IMR-90 (cell line): ENCODE data around the gene MAP3K5. TPM values are rescaled to one million over a fixed set of nuclear protein-coding genes. Genes with fewer than 3 reads are reported as not detected.

ENCODE experiments used
- ATAC-seq: fragments of 200-7000 bp; cut with Tn5 transposase; 2 replicates; pipeline ENCODE4 v1.9.1; 2020; ENCODE audit warnings: low read depth, mild to moderate bottlenecking, moderate library complexity
- BruUV-seq: library from RNA; stranded (reverse); fragments of 400-500 nt; replicated peaks from 2 replicates; lab custom pipeline; 2021; lab: Mats Ljungman, UMichigan
- CTCF ChIA-PET: fragments of 300-600 bp; formaldehyde crosslinking; extraction: SDS; loops from one replicate; lab custom pipeline; 2021; ENCODE audit warnings: antibody characterized with exemption; lab: Yijun Ruan, JAX
- POLR2A ChIA-PET: fragments of 300-600 bp; sonication (Branson Sonifier 250); formaldehyde crosslinking; loops from one replicate; lab custom pipeline; 2022; ENCODE audit warnings: antibody characterized with exemption; ENCODE audit not compliant: unreplicated experiment; lab: Charles Lee
- DNase-seq: peaks from one replicate; pipeline ENCODE4 v3.0.0; 2013
- H2AFZ ChIP-seq: replicated peaks from 2 replicates; pipeline ENCODE3; 2013; ENCODE audit warnings: low read length, mild to moderate bottlenecking; ENCODE audit not compliant: poor library complexity
- H2AK5ac ChIP-seq: 2 replicates; pipeline ENCODE4 v1.6.1; 2013; ENCODE audit warnings: low read depth, low read length, inconsistent platforms
- H2AK9ac ChIP-seq: replicated peaks from 2 replicates; pipeline ENCODE3; 2013; ENCODE audit warnings: mild to moderate bottlenecking, low read depth, low read length, moderate library complexity; ENCODE audit not compliant: poor library complexity
- H2BK120ac ChIP-seq: 2 replicates; pipeline ENCODE4 v1.6.1; 2013; ENCODE audit warnings: low read depth, low read length, inconsistent platforms
- H2BK15ac ChIP-seq: 3 replicates; pipeline ENCODE4 v1.6.1; 2013; ENCODE audit warnings: low read depth, low read length, inconsistent platforms
- H2BK20ac ChIP-seq: 2 replicates; pipeline ENCODE4 v1.6.1; 2013; ENCODE audit warnings: low read depth, mild to moderate bottlenecking, inconsistent platforms, low read length, moderate library complexity
- H2BK5ac ChIP-seq: 2 replicates; pipeline ENCODE4 v1.6.1; 2013; ENCODE audit warnings: mild to moderate bottlenecking, low read depth, low read length, inconsistent platforms; ENCODE audit not compliant: poor library complexity, severe bottlenecking
- H3K14ac ChIP-seq: replicated peaks from 2 replicates; pipeline ENCODE4 v1.6.1; 2013; ENCODE audit warnings: low read depth, low read length, inconsistent platforms
- H3K18ac ChIP-seq: 2 replicates; pipeline ENCODE4 v1.6.1; 2013; ENCODE audit warnings: low read depth, low read length, control low read depth
- H3K23ac ChIP-seq: 2 replicates; pipeline ENCODE4 v1.6.1; 2013; ENCODE audit warnings: low read depth, low read length, inconsistent platforms
- H3K27ac ChIP-seq: 2 replicates; pipeline ENCODE4 v1.5.1; 2013; ENCODE audit warnings: mild to moderate bottlenecking, control low read depth, low read length; ENCODE audit not compliant: insufficient read depth
- H3K27me3 ChIP-seq: 2 replicates; pipeline ENCODE4 v1.6.1; 2013; ENCODE audit warnings: low read length; ENCODE audit not compliant: control insufficient read depth, insufficient read depth
- H3K36me3 ChIP-seq: 2 replicates; pipeline ENCODE4 v1.6.1; 2013; ENCODE audit warnings: low read length, mixed read lengths; ENCODE audit not compliant: control insufficient read depth, insufficient read depth
- H3K4ac ChIP-seq: 2 replicates; pipeline ENCODE4 v1.6.1; 2013; ENCODE audit warnings: low read depth, low read length, inconsistent platforms
- H3K4me1 ChIP-seq: 2 replicates; pipeline ENCODE4 v1.6.1; 2013; ENCODE audit warnings: low read length, mixed read lengths; ENCODE audit not compliant: control insufficient read depth, insufficient read depth
- H3K4me2 ChIP-seq: 2 replicates; pipeline ENCODE4 v1.6.1; 2013; ENCODE audit warnings: low read depth, mild to moderate bottlenecking, control low read depth, low read length, moderate library complexity
- H3K4me3 ChIP-seq: 2 replicates; pipeline ENCODE4 v1.5.1; 2013; ENCODE audit warnings: low read depth, mild to moderate bottlenecking, control low read depth, low read length, moderate library complexity; ENCODE audit not compliant: insufficient read depth
- H3K56ac ChIP-seq: 2 replicates; pipeline ENCODE4 v1.6.1; 2013; ENCODE audit warnings: low read length, inconsistent platforms; ENCODE audit not compliant: insufficient read depth; ENCODE audit errors: extremely low read depth
- H3K79me1 ChIP-seq, 2 experiments: 2 replicates each; pipeline ENCODE4 v1.6.1; 2013; ENCODE audit warnings: low read length in 2 of 2, inconsistent platforms in 1 of 2, low read depth in 1 of 2
- H3K9ac ChIP-seq: 2 replicates; pipeline ENCODE4 v1.6.1; 2013; ENCODE audit warnings: low read depth, low read length, control low read depth
- H3K9me1 ChIP-seq: 2 replicates; pipeline ENCODE4 v1.6.1; 2013; ENCODE audit warnings: low read length, inconsistent platforms; ENCODE audit not compliant: insufficient read depth
- H3K9me3 ChIP-seq: 2 replicates; pipeline ENCODE4 v1.6.1; 2013; ENCODE audit warnings: low read length; ENCODE audit not compliant: control insufficient read depth, insufficient read depth
- H4K20me1 ChIP-seq: 2 replicates; pipeline ENCODE4 v1.6.1; 2013; ENCODE audit warnings: low read length, inconsistent platforms; ENCODE audit not compliant: insufficient read depth
- H4K5ac ChIP-seq: 2 replicates; pipeline ENCODE4 v1.6.1; 2013; ENCODE audit warnings: mild to moderate bottlenecking, low read depth, low read length, control low read depth
- H4K8ac ChIP-seq, 2 experiments: 2 replicates each; pipeline ENCODE4 v1.6.1; 2013; ENCODE audit warnings: low read depth in 2 of 2, low read length in 2 of 2, control low read depth in 1 of 2, inconsistent platforms in 1 of 2
- H4K91ac ChIP-seq: 2 replicates; pipeline ENCODE4 v1.6.1; 2013; ENCODE audit warnings: low read depth, low read length, inconsistent platforms; ENCODE audit not compliant: insufficient read depth
- BHLHE40 ChIP-seq: fragments of 150-350 bp; IDR thresholded peaks from 2 replicates; pipeline ENCODE4 v1.6.1; 2016; ENCODE audit warnings: mild to moderate bottlenecking, low read depth, low read length
- CEBPB ChIP-seq: IDR thresholded peaks from 2 replicates; pipeline ENCODE4 v1.6.1; 2012; ENCODE audit warnings: low read depth, low read length, improper control_type of control experiment
- CHD1 ChIP-seq: IDR thresholded peaks from 2 replicates; pipeline ENCODE4 v1.6.1; 2012; ENCODE audit warnings: low read depth, low read length, improper control_type of control experiment
- CTCF ChIP-seq: conservative IDR thresholded peaks from 2 replicates; pipeline ENCODE4 v1.5.1; 2012; ENCODE audit warnings: mild to moderate bottlenecking, low read depth, low read length, improper control_type of control experiment
- ELK1 ChIP-seq: fragments of 150-350 bp; IDR thresholded peaks from 2 replicates; pipeline ENCODE4 v1.6.1; 2016; ENCODE audit warnings: low read depth, mild to moderate bottlenecking, low read length, moderate library complexity, borderline replicate concordance
- FOS ChIP-seq: fragments of 150-350 bp; IDR thresholded peaks from 2 replicates; pipeline ENCODE4 v1.6.1; 2016; ENCODE audit warnings: low read depth, low read length
- MAFK ChIP-seq: IDR thresholded peaks from 2 replicates; pipeline ENCODE4 v1.6.1; 2012; ENCODE audit warnings: low read depth, low read length, improper control_type of control experiment
- MAZ ChIP-seq: IDR thresholded peaks from 2 replicates; pipeline ENCODE4 v1.6.1; 2012; ENCODE audit warnings: low read depth, mild to moderate bottlenecking, low read length, improper control_type of control experiment, moderate library complexity, borderline replicate concordance
- MXI1 ChIP-seq: IDR thresholded peaks from 2 replicates; pipeline ENCODE4 v1.6.1; 2012; ENCODE audit warnings: low read depth, mild to moderate bottlenecking, low read length, moderate library complexity, borderline replicate concordance
- NFE2L2 ChIP-seq: fragments of 150-350 bp; IDR thresholded peaks from 2 replicates; pipeline ENCODE4 v1.6.1; 2016; ENCODE audit warnings: low read depth, mild to moderate bottlenecking, low read length
- POLR2A ChIP-seq: IDR thresholded peaks from 2 replicates; pipeline ENCODE4 v1.6.1; 2012; ENCODE audit warnings: mild to moderate bottlenecking, low read depth, low read length
- RAD21 ChIP-seq: IDR thresholded peaks from 2 replicates; pipeline ENCODE4 v1.6.1; 2012; ENCODE audit warnings: low read length, improper control_type of control experiment
- RCOR1 ChIP-seq: IDR thresholded peaks from 2 replicates; pipeline ENCODE4 v1.6.1; 2012; ENCODE audit warnings: mild to moderate bottlenecking, low read length, improper control_type of control experiment; ENCODE audit not compliant: insufficient replicate concordance
- RFX5 ChIP-seq: IDR thresholded peaks from 2 replicates; pipeline ENCODE4 v1.8.0; 2012; ENCODE audit warnings: low read depth, mild to moderate bottlenecking, low read length, moderate library complexity
- SMC3 ChIP-seq: fragments of 150-350 bp; IDR thresholded peaks from 2 replicates; pipeline ENCODE4 v1.6.1; 2016; ENCODE audit warnings: low read depth, mild to moderate bottlenecking, antibody characterized with exemption, low read length, moderate library complexity
- USF2 ChIP-seq: fragments of 150-350 bp; IDR thresholded peaks from 2 replicates; pipeline ENCODE4 v1.6.1; 2017; ENCODE audit warnings: mild to moderate bottlenecking, antibody characterized with exemption, low read length, low read depth
- WGBS, 2 experiments: methylation state at CpG; one replicate each; pipeline versions ENCODE4 v1.1.5 to v1.1.7; 2013; ENCODE audit warnings: missing lambda C conversion rate in 2 of 2; ENCODE audit not compliant: insufficient read length in 1 of 2; ENCODE audit errors: extremely low coverage in 2 of 2; 5-methylcytosine and 5-hydroxymethylcytosine counted together
- dilution Hi-C: fragments of 300-500 bp; cut with HindIII; formaldehyde crosslinking; loops from one replicate; pipeline ENCODE4 v1.14.3; 2018; ENCODE audit warnings: low sequenced_read_pairs; ENCODE audit not compliant: unreplicated experiment
- in situ Hi-C: fragments of 300-500 bp; cut with MboI; formaldehyde crosslinking; loops from 3 replicates; pipeline ENCODE4 v1.14.3; 2019; ENCODE audit warnings: low sequenced_read_pairs, inconsistent platforms, mixed read lengths
- intact Hi-C: fragments of 100-400 bp; cut with micrococcal nuclease; formaldehyde crosslinking; loops from 2 replicates; pipeline ENCODE4 v1.10.0; 2022
- polyA plus RNA-seq, 3 experiments: library from polyadenylated mRNA; depleted of rRNA; stranded (reverse); fragments of >200 nt; gene quantifications; 2 replicates each; pipeline ENCODE4 v1.2.3, GENCODE V29; 2012; ENCODE audit warnings: low replicate concordance in 1 of 3
- total RNA-seq: library from RNA; depleted of rRNA; stranded (reverse); fragments of >200 nt; gene quantifications from 2 replicates; pipeline ENCODE4 v1.2.3, GENCODE V29; 2012

The MAP3K5 gene
- total and polyA plus RNA-seq, 2 of the 4 experiments (the other 2 are of a cell fraction) = 5.4 to 17.6 TPM

DNA sequence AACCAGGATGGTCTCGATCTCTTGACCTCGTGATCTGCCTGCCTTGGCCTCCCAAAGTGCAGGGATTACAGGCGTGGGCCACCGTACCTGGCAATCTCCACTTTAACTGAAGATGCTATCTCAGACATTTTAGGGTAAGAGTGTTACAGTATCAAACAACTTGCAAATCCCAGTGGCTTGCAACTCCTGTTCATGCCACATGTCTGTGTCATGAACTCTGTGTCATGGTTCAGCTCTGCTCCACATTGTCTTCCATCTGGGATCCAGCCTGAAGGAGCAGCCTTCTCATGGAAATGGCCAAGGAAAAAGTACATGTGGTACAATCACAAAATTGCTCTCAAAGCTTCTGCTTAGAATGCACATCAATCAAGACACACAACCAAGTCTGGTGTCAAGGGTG is 114.9 kb downstream of the MAP3K5 start:
- no CpG with 5 or more reads among the region's 4 CpGs for WGBS, 2 experiments
- CTCF ChIA-PET = interaction anchor here (1.1 kb wide), 1 partner anchor 12 kb away, joined by 3 read pairs; no protein-coding TSS in a partner anchor

More for the DNA sequence above, 114.9 kb downstream of the MAP3K5 start:
- no peak overlapping the region for H2AFZ ChIP-seq
- POLR2A ChIA-PET = no interaction called here
- no peaks in the 10 kb centered on the region for H3K9me1 ChIP-seq
- H3K23ac ChIP-seq = no peak overlapping the region
- no peaks in the 10 kb centered on the region for H3K27me3 ChIP-seq
- H3K4me1 ChIP-seq = no peaks in the 10 kb centered on the region
- no peak overlapping the region for H2BK5ac ChIP-seq
- H3K14ac ChIP-seq = no peak overlapping the region
- no peak overlapping the region for H3K9ac ChIP-seq
- TF ChIP-seq MAZ = no peak
- no peak for TF ChIP-seq ELK1
- no peak for TF ChIP-seq CHD1
- TF ChIP-seq MAFK = no peak
- no peak for TF ChIP-seq CTCF
- TF ChIP-seq FOS = no peak
- TF ChIP-seq SMC3 = no peak
- TF ChIP-seq NFE2L2 = no peak
- no peak for TF ChIP-seq USF2
- no peak for TF ChIP-seq RFX5
- no peak for TF ChIP-seq RAD21
- TF ChIP-seq POLR2A = no peak
- TF ChIP-seq RCOR1 = no peak
- TF ChIP-seq BHLHE40 = no peak
- TF ChIP-seq CEBPB = no peak
- TF ChIP-seq MXI1 = no peak
- no peak overlapping the region for H3K27ac ChIP-seq
- H3K36me3 ChIP-seq = peaks cover 4% of the 10 kb centered on the region; the same call in 1 of the 2 replicates
- H2AK9ac ChIP-seq = no peak overlapping the region
- dilution Hi-C loops = no loop called here
- H3K9me3 ChIP-seq = no peaks in the 10 kb centered on the region
- no peaks in the 10 kb centered on the region for H4K20me1 ChIP-seq
- H4K5ac ChIP-seq = no peak overlapping the region
- H4K8ac ChIP-seq = no peak overlapping the region
- no peak for ATAC-seq
- H3K4me2 ChIP-seq = no peak overlapping the region
- H3K4me3 ChIP-seq = no peak overlapping the region
- no peak for DNase-seq
- H3K18ac ChIP-seq = no peak overlapping the region
- no TSS peak for BruUV-seq
- H3K4ac ChIP-seq = no peak overlapping the region
- no peak overlapping the region for H2BK15ac ChIP-seq
- in situ Hi-C loops = no loop called here
- H3K79me1 ChIP-seq = peaks cover 0 to 16% of the 10 kb centered on the region in 2 experiments; a peak in 3 of 4 replicates
- no peak overlapping the region for H2BK20ac ChIP-seq
- no peak overlapping the region for H2AK5ac ChIP-seq
- intact Hi-C loops = no loop called here
- H4K91ac ChIP-seq = no peak overlapping the region
- H2BK120ac ChIP-seq = no peak overlapping the region
- no peak overlapping the region for H3K56ac ChIP-seq
